ENCODE measurements around the gene FBXO36. TPM values are rescaled to one million over a fixed set of nuclear protein-coding genes. Genes with fewer than 3 reads are reported as not detected.

FBXO36 gene
- total RNA-seq, 1 donor = 5.5 TPM

DNA sequence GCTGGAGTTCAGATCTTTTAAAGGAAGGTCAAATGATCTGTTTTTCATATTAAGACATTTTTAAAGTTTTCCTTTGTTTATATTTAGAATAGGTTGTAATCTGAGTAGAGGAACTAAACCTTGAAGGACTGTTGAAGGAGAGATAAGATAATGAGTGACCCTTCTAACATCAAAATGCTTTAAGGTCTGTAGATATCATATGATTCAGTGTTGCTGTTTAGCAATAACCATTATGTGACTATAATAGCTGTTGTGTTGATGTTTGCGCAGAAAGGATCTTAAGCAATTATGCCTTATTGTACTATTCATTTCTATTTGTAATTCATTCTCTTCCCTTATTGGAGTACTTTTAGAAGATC lies 86.4 kb downstream of the FBXO36 start:
- no peak for DNase-seq (ENCODE audit: low read depth)
- H3K4me3 ChIP-seq (ENCODE audit: low read depth, low read length) = no peak overlapping the region
- TF ChIP-seq, protein P1, sequence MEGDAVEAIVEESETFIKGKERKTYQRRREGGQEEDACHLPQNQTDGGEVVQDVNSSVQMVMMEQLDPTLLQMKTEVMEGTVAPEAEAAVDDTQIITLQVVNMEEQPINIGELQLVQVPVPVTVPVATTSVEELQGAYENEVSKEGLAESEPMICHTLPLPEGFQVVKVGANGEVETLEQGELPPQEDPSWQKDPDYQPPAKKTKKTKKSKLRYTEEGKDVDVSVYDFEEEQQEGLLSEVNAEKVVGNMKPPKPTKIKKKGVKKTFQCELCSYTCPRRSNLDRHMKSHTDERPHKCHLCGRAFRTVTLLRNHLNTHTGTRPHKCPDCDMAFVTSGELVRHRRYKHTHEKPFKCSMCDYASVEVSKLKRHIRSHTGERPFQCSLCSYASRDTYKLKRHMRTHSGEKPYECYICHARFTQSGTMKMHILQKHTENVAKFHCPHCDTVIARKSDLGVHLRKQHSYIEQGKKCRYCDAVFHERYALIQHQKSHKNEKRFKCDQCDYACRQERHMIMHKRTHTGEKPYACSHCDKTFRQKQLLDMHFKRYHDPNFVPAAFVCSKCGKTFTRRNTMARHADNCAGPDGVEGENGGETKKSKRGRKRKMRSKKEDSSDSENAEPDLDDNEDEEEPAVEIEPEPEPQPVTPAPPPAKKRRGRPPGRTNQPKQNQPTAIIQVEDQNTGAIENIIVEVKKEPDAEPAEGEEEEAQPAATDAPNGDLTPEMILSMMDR (IDR thresholded peaks at IDR 0.05; ENCODE audit: insufficient read depth, low read length) = no peak

- TF ChIP-seq, protein P1 (IDR thresholded peaks at IDR 0.05; ENCODE audit: insufficient read depth, low read length) = no peak
- no peak for DNase-seq (ENCODE audit: low read depth)
- H3K4me3 ChIP-seq (ENCODE audit: low read depth, low read length) = no peak overlapping the region
Observed at GRCh38 chr2:230010501-230010900, 88.2 kb downstream of the FBXO36 start.

- peak; percentile 6 for DNase-seq (ENCODE audit: low read depth)
- no peak overlapping the region for H3K4me3 ChIP-seq (ENCODE audit: low read depth, low read length)
- TF ChIP-seq, protein P1 (IDR thresholded peaks at IDR 0.05; ENCODE audit: insufficient read depth, low read length) = no peak
Observed at GRCh38 chr2:230011617-230012016, 89.3 kb downstream of the FBXO36 start.

GRCh38 chr2:230012267-230012884 lies 90.1 kb downstream of the FBXO36 start:
- TF ChIP-seq, protein P1 (IDR thresholded peaks at IDR 0.05; ENCODE audit: insufficient read depth, low read length) = no peak
- H3K4me3 ChIP-seq (ENCODE audit: low read depth, low read length) = no peak overlapping the region
- no peak for DNase-seq (ENCODE audit: low read depth)

- DNase-seq (ENCODE audit: low read depth) = no peak
- H3K4me3 ChIP-seq (ENCODE audit: low read depth, low read length) = no peak overlapping the region
- TF ChIP-seq, protein P1 (IDR thresholded peaks at IDR 0.05; ENCODE audit: insufficient read depth, low read length) = no peak
Observed at GRCh38 chr2:230016844-230017243, 94.5 kb downstream of the FBXO36 start.

DNA sequence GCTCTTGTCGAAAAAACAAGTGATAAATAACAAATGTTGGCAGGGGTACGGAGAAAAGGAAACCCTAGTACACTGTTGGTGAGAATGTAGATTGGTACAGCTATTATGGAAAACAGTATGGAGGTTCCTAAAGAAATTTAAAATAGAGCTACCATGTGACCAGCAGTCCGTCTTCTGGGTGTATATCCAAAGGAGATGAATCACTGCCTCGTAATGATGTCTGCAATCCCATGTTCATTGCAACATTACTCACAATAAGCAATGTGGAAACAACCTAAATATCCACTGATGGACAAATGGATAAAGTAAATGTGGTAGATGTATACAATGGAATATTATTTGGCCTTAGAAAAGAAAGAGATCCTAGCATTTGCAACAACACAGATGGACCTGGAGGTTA lies 95.8 kb downstream of the FBXO36 start:
- peak; percentile 72 for DNase-seq (ENCODE audit: low read depth)
- H3K4me3 ChIP-seq (ENCODE audit: low read depth, low read length) = no peak overlapping the region
- TF ChIP-seq, protein P1 (IDR thresholded peaks at IDR 0.05; ENCODE audit: insufficient read depth, low read length) = no peak

- no peak for DNase-seq (ENCODE audit: low read depth)
- TF ChIP-seq, protein P1 (IDR thresholded peaks at IDR 0.05; ENCODE audit: insufficient read depth, low read length) = no peak
- H3K4me3 ChIP-seq (ENCODE audit: low read depth, low read length) = no peak overlapping the region
Observed at GRCh38 chr2:230019742-230020141, 97.4 kb downstream of the FBXO36 start.

Data from fibroblast of the aortic adventitia (primary cell).